Thoracic aorta (tissue), 2 donors: ENCODE results near the gene ARHGAP31. TPM values are rescaled to one million over a fixed set of nuclear protein-coding genes. Genes with fewer than 3 reads are reported as not detected.

ENCODE experiments used
- ATAC-seq: fragments of 150-250 bp; one replicate; pipeline ENCODE4 v1.8.0; 2017; ENCODE audit warnings: low read depth; ENCODE audit not compliant: insufficient number of reproducible peaks, low FRiP score
- DNase-seq: peaks from one replicate; pipeline ENCODE4 v3.0.0-alpha.2; 2020; ENCODE audit warnings: low spot score
- H3K27ac ChIP-seq, 2 donors: fragments of 200-600 bp; sonication (generic); 1 replicate in 1 of 2; 2 replicates in 1 of 2; pipeline ENCODE4 v1.5.1; 2016; ENCODE audit warnings: mild to moderate bottlenecking in 2 of 2, moderate library complexity in 2 of 2
- H3K27me3 ChIP-seq: fragments of 200-600 bp; sonication (generic); replicated peaks from 2 replicates; pipeline ENCODE4 v1.6.0; 2016; ENCODE audit warnings: mild to moderate bottlenecking; ENCODE audit not compliant: insufficient read depth
- H3K36me3 ChIP-seq: fragments of 200-600 bp; sonication (generic); one replicate; pipeline ENCODE4 v1.5.1; 2016
- H3K4me1 ChIP-seq, 2 donors: fragments of 200-600 bp; sonication (generic); 1 replicate in 1 of 2; 2 replicates in 1 of 2; pipeline versions ENCODE4 v1.5.1 to v1.6.0; 2016; ENCODE audit warnings: low read depth in 2 of 2, mild to moderate bottlenecking in 1 of 2; ENCODE audit not compliant: control insufficient read depth in 1 of 2
- H3K4me3 ChIP-seq: fragments of 200-600 bp; sonication (generic); 2 replicates; pipeline ENCODE4 v1.5.1; 2016; ENCODE audit warnings: mild to moderate bottlenecking
- H3K9me3 ChIP-seq: fragments of 200-600 bp; sonication (generic); 2 replicates; pipeline ENCODE4 v1.5.1; 2016
- total RNA-seq, 2 donors: library from RNA; depleted of rRNA; stranded (reverse); fragments of >200 nt; gene quantifications; one replicate each; pipeline versions ENCODE4 v1.1.0 to v1.2.3, GENCODE V29; 2016
- TF ChIP-seq, protein P1 (sequence below): fragments of 200-600 bp; sonication (generic); IDR thresholded peaks from one replicate; pipeline ENCODE4 v1.5.1; 2019; ENCODE audit warnings: antibody characterized with exemption

The ARHGAP31 gene
- total RNA-seq, 2 donors from 2014 or later, result 20.8 to 33.6 TPM

DNA sequence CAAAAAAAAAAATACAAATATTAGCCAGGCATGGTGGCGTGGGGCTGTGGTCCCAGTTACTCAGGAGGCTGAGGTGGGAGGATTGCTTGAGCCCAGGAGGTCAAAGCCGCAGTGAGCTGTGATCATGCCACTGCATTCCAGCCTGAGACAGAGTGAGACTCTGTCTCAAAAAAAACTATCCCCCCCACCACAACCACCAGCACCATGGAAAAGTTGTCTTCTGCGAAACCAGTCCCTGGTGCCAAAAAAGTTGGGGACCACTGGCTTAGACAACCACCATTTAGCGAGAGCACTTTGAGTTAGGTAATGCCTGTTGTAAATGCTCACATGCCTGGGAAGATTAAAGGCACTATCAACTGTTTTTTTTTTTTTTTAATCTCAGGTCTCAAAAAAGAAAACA is 15.4 kb downstream of the ARHGAP31 start:
- TF ChIP-seq, protein P1, sequence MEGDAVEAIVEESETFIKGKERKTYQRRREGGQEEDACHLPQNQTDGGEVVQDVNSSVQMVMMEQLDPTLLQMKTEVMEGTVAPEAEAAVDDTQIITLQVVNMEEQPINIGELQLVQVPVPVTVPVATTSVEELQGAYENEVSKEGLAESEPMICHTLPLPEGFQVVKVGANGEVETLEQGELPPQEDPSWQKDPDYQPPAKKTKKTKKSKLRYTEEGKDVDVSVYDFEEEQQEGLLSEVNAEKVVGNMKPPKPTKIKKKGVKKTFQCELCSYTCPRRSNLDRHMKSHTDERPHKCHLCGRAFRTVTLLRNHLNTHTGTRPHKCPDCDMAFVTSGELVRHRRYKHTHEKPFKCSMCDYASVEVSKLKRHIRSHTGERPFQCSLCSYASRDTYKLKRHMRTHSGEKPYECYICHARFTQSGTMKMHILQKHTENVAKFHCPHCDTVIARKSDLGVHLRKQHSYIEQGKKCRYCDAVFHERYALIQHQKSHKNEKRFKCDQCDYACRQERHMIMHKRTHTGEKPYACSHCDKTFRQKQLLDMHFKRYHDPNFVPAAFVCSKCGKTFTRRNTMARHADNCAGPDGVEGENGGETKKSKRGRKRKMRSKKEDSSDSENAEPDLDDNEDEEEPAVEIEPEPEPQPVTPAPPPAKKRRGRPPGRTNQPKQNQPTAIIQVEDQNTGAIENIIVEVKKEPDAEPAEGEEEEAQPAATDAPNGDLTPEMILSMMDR, result no peak
- no peak overlapping the region for H3K4me3 ChIP-seq
- DNase-seq (no peak), ATAC-seq (no peak)
- no peak overlapping the region for H3K27ac ChIP-seq
- H3K4me1 ChIP-seq, result peaks cover 0 to 7% of the 10 kb centered on the region in 2 donors
- no peaks in the 10 kb centered on the region for H3K36me3 ChIP-seq
- H3K9me3 ChIP-seq, result no peaks in the 10 kb centered on the region
- no peaks in the 10 kb centered on the region for H3K27me3 ChIP-seq

DNA sequence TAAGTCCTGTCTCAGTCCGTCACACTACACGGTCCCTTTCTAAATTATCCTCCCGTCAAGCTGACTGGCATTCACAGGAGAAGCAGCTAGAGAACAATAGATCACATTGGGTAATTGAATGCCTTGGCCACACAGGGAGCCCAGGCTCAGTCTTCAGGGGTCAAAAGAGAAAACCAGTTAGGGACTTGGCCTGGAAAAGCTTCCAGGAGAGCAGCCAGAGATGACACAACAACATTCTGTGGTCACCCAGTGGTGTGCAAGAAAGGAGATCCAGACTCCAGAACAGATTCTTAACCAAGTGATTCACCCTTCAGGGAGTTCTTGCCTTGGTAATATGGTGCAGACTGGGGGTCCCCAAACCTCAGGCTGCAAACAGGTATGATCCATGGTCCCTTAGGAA is 15.9 kb downstream of the ARHGAP31 start:
- Histone ChIP-seq H3K4me1 (peaks cover 0 to 5% of the 10 kb centered on the region in 2 donors), H3K9me3 (no peaks in the 10 kb centered on the region), H3K27ac (no peak overlapping the region), H3K27me3 (no peaks in the 10 kb centered on the region), H3K36me3 (no peaks in the 10 kb centered on the region), H3K4me3 (no peak overlapping the region)
- TF ChIP-seq, protein P1, result no peak
- DNase-seq, result no peak
- no peak for ATAC-seq

DNA sequence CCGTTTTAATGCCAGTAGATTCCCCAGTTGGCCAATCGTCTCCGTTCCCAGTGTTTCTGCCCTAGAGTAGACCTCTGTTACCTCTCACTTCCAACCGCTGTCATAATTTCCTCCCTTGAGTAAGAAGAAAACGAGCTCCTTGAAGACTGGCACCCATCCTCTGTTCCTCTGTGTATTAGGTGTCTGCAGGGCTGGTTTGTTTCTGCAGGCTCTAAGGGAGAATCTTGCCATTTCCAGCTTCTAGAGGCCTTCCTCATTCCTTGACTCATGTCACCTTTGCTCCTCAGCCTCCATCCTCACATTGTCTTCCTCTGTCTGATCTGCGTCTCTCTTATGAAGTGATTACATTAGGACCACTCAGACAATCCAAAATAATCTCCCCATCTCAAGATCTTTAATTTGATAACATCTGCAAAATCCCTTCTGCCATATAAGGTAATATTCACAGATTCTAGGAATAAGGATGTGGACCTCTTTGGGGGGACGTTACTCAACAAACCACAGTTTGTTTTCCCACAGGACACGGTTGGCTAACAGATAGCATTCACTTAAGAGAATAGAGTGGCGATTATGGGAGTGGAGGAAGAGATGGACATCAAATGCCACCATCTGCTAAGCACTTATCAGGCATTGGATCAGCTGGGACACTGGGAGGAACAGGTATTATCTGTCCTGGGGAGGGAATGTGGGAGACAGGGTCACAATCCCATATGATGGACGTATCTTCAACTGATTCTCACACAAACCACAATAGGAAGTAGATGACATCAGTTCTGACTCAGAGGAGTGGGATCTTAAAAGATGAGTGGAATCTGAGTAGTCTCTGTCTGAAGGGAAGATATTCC is 17.1 kb downstream of the ARHGAP31 start:
- H3K4me3 ChIP-seq, result no peak overlapping the region
- no peaks in the 10 kb centered on the region for H3K36me3 ChIP-seq
- H3K4me1 ChIP-seq, result no peaks in the 10 kb centered on the region
- no peaks in the 10 kb centered on the region for H3K27me3 ChIP-seq
- no peak for DNase-seq
- H3K9me3 ChIP-seq, result no peaks in the 10 kb centered on the region
- TF ChIP-seq, protein P1, result no peak
- no peak overlapping the region for H3K27ac ChIP-seq
- ATAC-seq, result no peak

DNA sequence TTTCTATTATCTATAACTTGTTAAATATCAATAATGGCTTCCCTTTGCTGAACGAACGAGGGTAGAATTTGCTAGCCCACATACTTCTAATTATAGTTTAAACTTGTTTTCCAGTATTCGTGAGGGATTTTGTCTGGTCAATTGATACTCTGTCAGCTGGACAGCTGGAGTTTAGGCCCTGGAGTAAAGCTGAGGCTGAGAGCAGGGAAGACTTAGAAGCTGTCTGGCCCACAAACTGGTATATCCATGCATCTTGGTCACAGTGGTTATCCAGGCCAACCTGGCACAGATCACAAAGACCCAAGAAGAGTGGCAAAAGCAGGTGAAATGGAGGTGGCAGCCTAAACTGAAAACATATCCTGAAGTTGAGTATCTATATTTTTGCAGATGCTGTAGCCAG is 19.3 kb downstream of the ARHGAP31 start:
- H3K9me3 ChIP-seq, result no peaks in the 10 kb centered on the region
- ATAC-seq (no peak), DNase-seq (no peak)
- no peak overlapping the region for H3K4me3 ChIP-seq
- no peaks in the 10 kb centered on the region for H3K4me1 ChIP-seq
- H3K27me3 ChIP-seq, result no peaks in the 10 kb centered on the region
- no peak overlapping the region for H3K27ac ChIP-seq
- no peaks in the 10 kb centered on the region for H3K36me3 ChIP-seq
- TF ChIP-seq, protein P1, result no peak

DNA sequence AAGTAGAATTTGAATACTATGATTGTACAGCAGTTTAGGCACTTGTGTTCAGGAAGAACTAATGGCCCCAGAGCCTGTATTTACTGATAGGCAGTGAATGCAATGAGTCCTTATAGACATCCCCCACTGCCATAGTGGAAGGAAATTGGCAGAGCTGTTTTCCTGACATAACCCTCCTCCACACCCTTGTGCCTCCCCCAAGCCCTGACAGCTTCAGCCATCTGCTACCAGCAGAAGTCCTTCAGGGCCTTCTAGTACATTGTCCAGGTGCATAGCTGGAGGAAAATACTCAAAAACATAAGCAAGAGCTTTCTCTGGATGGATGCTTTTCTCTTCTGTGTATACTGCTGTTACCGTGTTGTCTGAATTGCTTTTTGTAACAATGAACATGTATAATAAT is 20.6 kb downstream of the ARHGAP31 start:
- Histone ChIP-seq H3K4me1 (no peaks in the 10 kb centered on the region), H3K36me3 (no peaks in the 10 kb centered on the region), H3K9me3 (no peaks in the 10 kb centered on the region), H3K4me3 (no peak overlapping the region), H3K27me3 (no peaks in the 10 kb centered on the region), H3K27ac (no peak overlapping the region)
- DNase-seq, result no peak
- TF ChIP-seq, protein P1, result no peak
- no peak for ATAC-seq
